Inflammatory macrophage treated with lipopolysaccharide for 1 hour (primary cell): ENCODE data around the gene WNT9A.
"Not testable (repeated sequence)": the region's sequence is repeated elsewhere in the genome, so short reads cannot be mapped to it uniquely, and the experiment has no call there.

Source experiments
- DNase-seq, 2 donors: peaks; one replicate each; pipeline ENCODE4 v3.0.0-alpha.2; 2020 to 2022

The WNT9A gene

GRCh38 chr1:227885648-227886502, 61.9 kb downstream of the WNT9A start:
- peak; percentile 3 to 4 for DNase-seq

GRCh38 chr1:227885135-227885647, 62.5 kb downstream of the WNT9A start:
- DNase-seq, result no peak

- DNase-seq, result no peak
These were observed 63.2 kb downstream of the WNT9A start for GRCh38 chr1:227884370-227885134.

- DNase-seq, result no peak
These were observed 64.0 kb downstream of the WNT9A start for GRCh38 chr1:227883641-227884301.

- no peak for DNase-seq
These were observed 64.6 kb downstream of the WNT9A start for GRCh38 chr1:227883073-227883520.

GRCh38 chr1:227880342-227880924, 67.3 kb downstream of the WNT9A start:
- DNase-seq, result no peak

GRCh38 chr1:227877810-227878209, 69.9 kb downstream of the WNT9A start:
- not testable (repeated sequence) for DNase-seq

GRCh38 chr1:227871892-227872291, 75.8 kb downstream of the WNT9A start:
- not testable (repeated sequence) for DNase-seq

- DNase-seq, result no peak
These were observed 77.4 kb downstream of the WNT9A start for GRCh38 chr1:227870366-227870765.

GRCh38 chr1:227869851-227870305, 77.9 kb downstream of the WNT9A start:
- DNase-seq, result no peak

- no peak for DNase-seq
These were observed 78.4 kb downstream of the WNT9A start for GRCh38 chr1:227869279-227869842.
